Panc1 (cell line): ENCODE data around the gene DCST2. TPM values are rescaled to one million over a fixed set of nuclear protein-coding genes. Genes with fewer than 3 reads are reported as not detected.
"Not testable (repeated sequence)": the region's sequence is repeated elsewhere in the genome, so short reads cannot be mapped to it uniquely, and the experiment has no call there.

Experiments used
- ATAC-seq: fragments of 200-7000 bp; cut with Tn5 transposase; 2 replicates; pipeline ENCODE4 v1.9.1; 2020; ENCODE audit warnings: mild to moderate bottlenecking, moderate library complexity
- BruUV-seq: library from RNA; stranded (reverse); fragments of 400-500 nt; replicated peaks from 2 replicates; lab custom pipeline; 2021; lab: Mats Ljungman, UMichigan
- CTCF ChIA-PET: fragments of 300-600 bp; sonication (Branson Sonifier 250); formaldehyde crosslinking; loops from one replicate; lab custom pipeline; 2022; ENCODE audit warnings: antibody characterized with exemption; lab: Charles Lee
- POLR2A ChIA-PET: fragments of 300-600 bp; sonication (Branson Sonifier 250); formaldehyde crosslinking; loops from one replicate; lab custom pipeline; 2022; ENCODE audit warnings: antibody characterized with exemption; lab: Charles Lee
- DNase-seq: peaks from one replicate; pipeline ENCODE4 v3.0.0-alpha.2; 2010; ENCODE audit warnings: low read depth, low spot score
- H3K27ac ChIP-seq: 2 replicates; pipeline ENCODE4 v1.5.1; 2011; ENCODE audit warnings: mild to moderate bottlenecking, low read length, inconsistent platforms
- H3K27me3 ChIP-seq: fragments of 200-500 bp; sonication (Bioruptor generic); 2 replicates; pipeline ENCODE4 v1.6.0; 2014; ENCODE audit warnings: low read length, inconsistent platforms; ENCODE audit not compliant: control insufficient read depth, insufficient read depth
- H3K36me3 ChIP-seq: fragments of 200-500 bp; sonication (Bioruptor generic); 2 replicates; pipeline ENCODE4 v1.5.1; 2014; ENCODE audit warnings: inconsistent platforms, mild to moderate bottlenecking, low read length, moderate library complexity; ENCODE audit not compliant: control insufficient read depth, insufficient read depth
- H3K4me1 ChIP-seq: 2 replicates; pipeline ENCODE4 v1.5.1; 2011; ENCODE audit warnings: inconsistent platforms, mild to moderate bottlenecking, low read length, moderate library complexity; ENCODE audit not compliant: control insufficient read depth, insufficient read depth
- H3K4me3 ChIP-seq, 2 experiments: 2 replicates each; pipeline ENCODE4 v1.5.1; 2011 to 2012; ENCODE audit warnings: low read depth in 2 of 2, low read length in 2 of 2, mild to moderate bottlenecking in 2 of 2, inconsistent platforms in 1 of 2, moderate library complexity in 1 of 2
- H3K9me3 ChIP-seq: fragments of 200-500 bp; sonication (Bioruptor generic); 2 replicates; pipeline ENCODE4 v1.5.1; 2014; ENCODE audit warnings: low read depth, mild to moderate bottlenecking, inconsistent platforms, low read length, moderate library complexity; ENCODE audit not compliant: control insufficient read depth, insufficient read depth
- CTCF ChIP-seq: fragments of 450-650 bp; IDR thresholded peaks from 2 replicates; pipeline ENCODE4 v1.5.1; 2017; ENCODE audit warnings: mild to moderate bottlenecking
- POLR2AphosphoS5 ChIP-seq: IDR thresholded peaks from 2 replicates; pipeline ENCODE4 v1.6.1; 2012; ENCODE audit warnings: mild to moderate bottlenecking, low read depth, low read length, moderate library complexity
- REST ChIP-seq, 2 experiments: IDR thresholded peaks; 2 replicates each; pipeline ENCODE4 v1.6.1; 2011 to 2012; ENCODE audit warnings: low read depth in 2 of 2, control low read depth in 1 of 2, low read length in 1 of 2, mild to moderate bottlenecking in 1 of 2, moderate library complexity in 1 of 2; ENCODE audit not compliant: insufficient read depth in 1 of 2
- SIN3A ChIP-seq: IDR thresholded peaks from 2 replicates; pipeline ENCODE4 v1.6.1; 2012; ENCODE audit warnings: low read depth, mild to moderate bottlenecking, low read length, moderate library complexity, borderline replicate concordance; ENCODE audit not compliant: insufficient read depth
- TCF7L2 ChIP-seq: IDR thresholded peaks from 2 replicates; pipeline ENCODE4 v1.6.1; 2011; ENCODE audit warnings: mild to moderate bottlenecking, low read depth, low read length, inconsistent platforms
- in situ Hi-C: cut with HindIII; loops from 2 replicates; pipeline ENCODE4 v1.10.0; 2016; ENCODE audit warnings: low sequenced_read_pairs, low pct_unique_long_range_greater_than_20kb
- intact Hi-C: fragments of 100-400 bp; cut with micrococcal nuclease; formaldehyde crosslinking; loops from one replicate; pipeline ENCODE4 v1.10.0; 2022; ENCODE audit not compliant: unreplicated experiment
- total RNA-seq: library from RNA; stranded (reverse); gene quantifications from one replicate; pipeline ENCODE4 v1.2.1, GENCODE V29; 2021; ENCODE audit not compliant: unreplicated experiment

The DCST2 gene
- total RNA-seq, 1 experiment from 2014 or later = 0.13 TPM

- Histone ChIP-seq H3K36me3 (no peaks in the 10 kb centered on the region; the same call in 1 of the 2 replicates), H3K4me3 (no peak overlapping the region), H3K4me1 (peaks cover 16% of the 10 kb centered on the region), H3K27ac (no peak overlapping the region), H3K9me3 (no peaks in the 10 kb centered on the region), H3K27me3 (no peaks in the 10 kb centered on the region)
- ATAC-seq (no peak), DNase-seq (no peak)
- in situ Hi-C loops (no loop called here), intact Hi-C loops (no loop called here)
- POLR2A ChIA-PET = no interaction called here
- TF ChIP-seq TCF7L2 (no peak), POLR2AphosphoS5 (no peak), SIN3A (no peak), REST (IDR thresholded peaks at IDR 0.05; ENCODE audit: insufficient read depth in 1 of 2, low read depth in 2 of 2, low read length in 1 of 2) (no peak), CTCF (no peak)
- CTCF ChIA-PET = interaction anchor here (0.6 to 1.0 kb wide), 2 partner anchors 10 to 23 kb away, joined by 8 to 17 read pairs; no protein-coding TSS in a partner anchor
- BruUV-seq = no TSS peak
Observed at GRCh38 chr1:154996966-154997701, 36.4 kb downstream of the DCST2 start.

DNA sequence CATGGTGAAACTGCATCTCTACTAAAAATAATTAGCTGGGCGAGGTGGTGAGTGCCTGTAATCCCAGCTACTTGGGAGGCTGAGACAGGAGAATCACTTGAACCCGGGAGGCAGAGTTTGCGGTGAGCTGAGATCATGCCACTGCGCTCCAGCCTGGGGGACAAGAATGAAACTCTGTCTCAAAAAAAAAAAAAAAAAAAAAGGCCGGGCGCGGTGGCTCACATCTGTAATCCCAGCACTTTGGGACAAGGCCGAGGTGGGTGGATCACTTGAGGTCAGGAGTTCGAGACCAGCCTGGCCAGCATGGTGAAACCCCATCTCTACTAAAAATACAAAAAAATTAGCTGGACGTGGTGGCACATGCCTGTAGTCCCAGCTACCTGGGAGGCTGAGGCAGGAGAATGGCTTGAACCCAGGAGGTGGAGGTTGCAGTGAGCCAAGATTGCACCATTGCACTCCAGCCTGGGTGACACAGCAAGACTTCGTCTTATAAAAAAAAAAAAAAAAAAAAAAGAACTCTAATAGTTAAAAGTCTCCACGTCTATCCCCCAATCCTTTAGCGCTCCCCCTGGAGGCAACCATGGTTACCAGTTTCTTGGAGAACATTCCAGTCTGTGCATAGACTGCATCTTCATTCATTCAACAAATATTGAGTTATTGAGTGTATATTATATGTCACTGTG is 38.1 kb downstream of the DCST2 start:
- ATAC-seq, BruUV-seq, DNase-seq, H3K27me3 ChIP-seq, H3K4me3 ChIP-seq, H3K36me3 ChIP-seq, intact Hi-C loops, H3K9me3 ChIP-seq, H3K27ac ChIP-seq, in situ Hi-C loops: not testable (repeated sequence)
- TF ChIP-seq CTCF = peak; percentile 81
- peaks cover 16% of the 10 kb centered on the region for H3K4me1 ChIP-seq
- CTCF ChIA-PET = interaction anchor here (0.6 to 1.0 kb wide), 7 partner anchors 10 to 75 kb away, joined by 3 to 17 read pairs (median 7); no protein-coding TSS in a partner anchor
- POLR2A ChIA-PET = interaction anchor here (0.9 kb wide), 1 partner anchor 25 kb away, joined by 15 read pairs; the partner anchor contains the start of gene SHC1
